C4-2B (cell line): Measurements from ENCODE around the gene CCDC88B.
A peak's percentile ranks its signal among the peaks of the same experiment; 100 is the strongest.

Experiments used
- H3K27ac ChIP-seq: fragments of 450-650 bp; 2 replicates; pipeline ENCODE4 v1.5.1; 2017
- CTCF ChIP-seq: fragments of 450-650 bp; conservative IDR thresholded peaks from 2 replicates; pipeline ENCODE4 v1.5.1; 2017; ENCODE audit warnings: mild to moderate bottlenecking
- ZFX ChIP-seq: fragments of 450-650 bp; IDR thresholded peaks from 2 replicates; pipeline ENCODE4 v1.6.1; 2017

The CCDC88B gene

DNA sequence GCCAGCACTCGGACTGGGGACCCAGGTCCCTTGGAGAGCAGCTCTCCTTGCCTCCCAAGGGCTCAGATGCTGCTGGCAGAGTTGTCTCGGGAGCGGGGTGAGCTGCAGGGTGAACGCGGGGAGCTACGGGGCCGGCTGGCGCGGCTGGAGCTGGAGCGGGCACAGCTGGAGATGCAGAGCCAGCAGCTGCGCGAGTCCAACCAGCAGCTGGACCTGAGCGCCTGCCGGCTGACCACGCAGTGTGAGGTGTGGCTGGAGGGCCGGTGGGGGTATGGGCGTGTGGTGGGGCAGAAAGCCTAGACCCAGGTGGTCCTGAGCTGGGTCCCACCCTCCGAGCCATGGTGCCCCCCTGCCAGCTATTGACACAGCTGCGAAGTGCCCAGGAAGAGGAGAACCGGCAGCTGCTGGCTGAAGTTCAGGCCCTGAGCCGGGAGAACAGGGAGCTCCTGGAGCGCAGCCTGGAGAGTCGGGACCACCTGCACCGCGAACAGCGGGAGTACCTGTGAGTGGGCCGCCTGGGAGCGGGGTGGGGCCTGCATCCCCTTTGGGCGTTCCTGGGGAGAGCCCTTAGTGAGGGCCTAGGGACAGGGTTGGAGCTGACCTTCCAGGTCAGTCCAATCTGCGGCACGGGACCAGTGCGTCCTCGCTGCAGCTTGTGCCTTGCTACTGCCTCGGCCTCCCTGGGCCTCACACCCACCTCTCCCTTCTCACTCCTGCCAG is 13.2 kb downstream of the CCDC88B start:
- TF ChIP-seq CTCF (no peak), ZFX (no peak)

DNA sequence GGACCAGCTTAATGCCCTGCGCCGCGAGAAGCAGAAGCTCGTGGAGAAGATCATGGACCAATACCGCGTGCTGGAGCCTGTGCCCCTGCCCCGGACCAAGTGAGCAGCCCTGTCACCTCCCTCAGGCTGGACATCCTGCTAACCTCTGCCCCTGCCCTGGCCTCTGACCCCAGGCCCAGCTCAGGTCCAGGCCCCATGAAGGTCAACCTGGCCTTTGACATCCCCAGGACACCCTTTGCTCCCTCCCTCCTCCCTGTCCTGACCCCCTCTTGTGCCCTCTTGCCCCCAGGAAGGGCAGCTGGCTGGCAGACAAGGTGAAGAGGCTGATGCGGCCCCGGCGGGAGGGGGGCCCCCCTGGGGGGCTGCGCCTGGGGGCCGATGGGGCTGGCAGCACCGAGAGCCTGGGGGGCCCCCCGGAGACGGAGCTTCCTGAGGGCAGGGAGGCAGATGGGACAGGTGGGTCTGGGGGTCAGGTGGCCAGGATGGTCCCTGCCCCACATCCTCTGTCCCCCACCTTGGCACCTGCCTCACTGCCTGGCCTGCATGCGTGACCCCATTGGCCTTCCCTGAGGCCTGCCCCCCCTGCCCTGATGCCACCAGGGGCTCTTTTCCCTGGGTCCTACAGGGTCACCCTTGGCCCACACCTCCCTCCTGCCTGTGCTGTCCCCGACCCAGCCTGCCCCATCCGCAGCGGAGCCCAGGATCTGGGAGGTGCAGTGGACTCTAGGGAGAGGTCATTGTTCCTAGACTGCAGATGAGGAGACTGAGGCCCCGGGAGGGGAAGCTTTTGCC is 13.9 kb downstream of the CCDC88B start:
- H3K27ac ChIP-seq: no peak overlapping the region; the same call in 1 of the 2 replicates
- TF ChIP-seq CTCF: no peak

More for the DNA sequence above, 13.2 kb downstream of the CCDC88B start:
- no peak overlapping the region for H3K27ac ChIP-seq

- peak; percentile 91 for TF ChIP-seq CTCF
- TF ChIP-seq ZFX: no peak
- H3K27ac ChIP-seq: peak overlapping the region; percentile 84
These were observed 15.3 kb downstream of the CCDC88B start for GRCh38 chr11:64355078-64355940.

DNA sequence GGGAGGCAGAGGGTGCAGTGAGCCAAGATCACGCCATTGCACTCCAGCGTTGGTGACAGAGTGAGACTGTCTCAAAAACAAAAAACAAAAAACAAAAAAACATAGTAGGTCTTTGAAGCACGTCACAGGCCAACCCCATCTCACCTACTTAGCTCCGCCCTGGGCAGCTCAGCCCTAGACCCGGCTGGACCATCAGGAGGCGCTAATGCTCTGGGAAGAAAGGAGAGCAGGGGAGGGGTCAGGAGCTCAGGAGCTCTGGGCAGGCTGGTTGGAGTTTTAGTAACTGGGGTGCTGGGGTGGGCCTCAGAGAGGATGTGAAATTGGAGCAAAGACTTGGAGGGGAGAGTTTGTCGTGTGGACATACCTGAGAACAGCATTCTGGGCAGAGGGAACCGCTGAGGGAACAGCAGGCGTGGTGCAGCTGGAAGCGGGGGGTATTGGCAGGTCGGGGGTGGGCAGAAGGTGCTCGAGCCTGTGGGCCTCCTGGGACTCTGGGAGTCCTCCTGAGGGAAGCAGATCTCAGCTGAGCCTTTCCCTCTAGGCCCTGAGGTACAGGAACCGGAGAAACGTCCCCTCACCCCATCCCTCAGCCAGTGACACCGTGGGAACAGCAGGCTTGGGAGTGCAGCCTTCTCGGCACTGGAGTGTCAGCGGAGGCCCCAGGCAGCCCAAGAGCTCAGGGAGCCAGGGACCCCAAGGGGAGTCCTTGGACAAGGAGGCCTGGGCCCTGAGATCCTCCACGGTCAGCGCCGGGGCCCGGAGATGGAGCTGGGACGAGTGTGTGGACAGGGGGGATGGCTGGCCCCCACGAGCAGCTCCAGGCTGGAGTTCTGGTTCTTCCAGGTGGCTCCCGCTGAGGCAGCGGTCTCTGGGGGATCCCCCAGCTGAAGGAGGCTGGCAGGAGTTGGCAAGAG is 16.8 kb downstream of the CCDC88B start:
- H3K27ac ChIP-seq: peak overlapping the region; percentile 13; the same call in 1 of the 2 replicates
- TF ChIP-seq CTCF: peak; percentile 76
- TF ChIP-seq ZFX: no peak

DNA sequence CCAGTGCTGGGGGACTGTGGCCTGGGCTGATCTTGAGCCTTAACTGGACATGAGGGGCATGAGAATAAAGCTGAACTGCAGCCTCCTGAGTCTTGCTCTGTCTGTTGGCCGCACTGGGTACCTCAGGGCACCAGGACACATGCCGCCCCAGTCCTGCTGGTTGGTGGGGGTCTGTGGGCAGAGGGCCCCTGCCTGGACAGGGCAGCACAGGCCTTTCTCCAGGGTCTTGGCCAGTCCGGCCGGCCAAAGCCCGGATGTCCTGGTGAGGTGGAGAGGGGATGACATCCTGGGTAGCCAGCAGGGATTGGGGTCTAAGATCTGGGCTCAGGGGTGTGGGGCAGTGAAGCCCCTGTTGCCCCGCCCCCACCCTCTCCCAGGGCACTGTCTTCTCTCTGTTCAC is 17.4 kb downstream of the CCDC88B start:
- TF ChIP-seq CTCF: no peak
- no peak for TF ChIP-seq ZFX
- peak overlapping the region; percentile 97; the same call in 1 of the 2 replicates for H3K27ac ChIP-seq

DNA sequence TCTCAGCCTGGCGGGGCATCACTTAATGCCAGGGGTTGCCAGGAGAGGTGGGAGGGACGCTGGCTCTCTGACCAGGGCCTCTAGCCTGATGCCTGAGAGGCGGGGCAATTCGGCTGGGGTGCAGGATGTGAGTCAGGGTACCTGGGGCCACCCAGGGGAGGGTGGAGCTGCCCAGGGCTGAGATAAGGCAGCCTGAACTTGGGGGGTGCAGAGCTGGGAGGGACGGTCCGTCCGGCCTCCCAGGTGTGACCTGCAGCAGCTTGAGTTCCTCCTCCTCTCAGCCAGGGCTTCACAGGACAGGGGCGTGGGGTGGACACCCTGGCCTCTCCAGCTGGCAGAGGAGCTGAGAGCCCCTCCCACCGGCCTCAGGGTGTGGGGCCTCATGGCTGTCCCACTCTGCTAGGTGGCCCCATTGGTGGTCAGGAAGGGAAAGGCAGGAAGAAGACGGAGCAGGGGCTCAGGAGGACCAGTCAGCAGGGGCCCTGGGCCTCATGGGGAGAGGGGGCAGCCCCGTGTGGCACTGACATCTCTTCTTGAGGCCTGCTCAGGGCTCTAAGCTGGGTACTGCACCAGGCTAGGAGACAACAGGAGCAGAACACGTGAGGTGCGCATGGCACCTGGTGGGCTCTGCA is 18.0 kb downstream of the CCDC88B start:
- peak overlapping the region; percentile 97 for H3K27ac ChIP-seq

More for the DNA sequence above, 18.0 kb downstream of the CCDC88B start:
- TF ChIP-seq CTCF: no peak
- no peak for TF ChIP-seq ZFX
